Nephron progenitor cell (in vitro differentiated cells): ENCODE results near the gene MORN3.

Experiments
- DNase-seq: peaks from one replicate; pipeline ENCODE4 v3.0.0; 2021
- H3K27ac Mint-ChIP-seq: 2 replicates; pipeline ENCODE4 v1.8.0; 2021; ENCODE audit warnings: mild to moderate bottlenecking, moderate library complexity, mixed read lengths
- H3K27me3 Mint-ChIP-seq: 2 replicates; pipeline ENCODE4 v1.8.0; 2021; ENCODE audit warnings: mild to moderate bottlenecking, low read depth, mixed read lengths; ENCODE audit not compliant: poor library complexity
- H3K36me3 Mint-ChIP-seq: 2 replicates; pipeline ENCODE4 v1.8.0; 2021; ENCODE audit warnings: low read depth, mixed read lengths
- H3K4me1 Mint-ChIP-seq: 2 replicates; pipeline ENCODE4 v1.8.0; 2021; ENCODE audit warnings: mixed read lengths
- H3K4me3 Mint-ChIP-seq: 2 replicates; pipeline ENCODE4 v1.8.0; 2021; ENCODE audit warnings: mild to moderate bottlenecking, moderate library complexity, mixed read lengths
- H3K9me3 Mint-ChIP-seq: 2 replicates; pipeline ENCODE4 v1.8.0; 2021; ENCODE audit warnings: mild to moderate bottlenecking, moderate library complexity, mixed read lengths
- CTCF ChIP-seq: fragments of 200-600 bp; sonication (generic); IDR thresholded peaks from 2 replicates; pipeline ENCODE4 v1.5.0; 2021; ENCODE audit warnings: antibody characterized with exemption

The MORN3 gene

GRCh38 chr12:121657305-121658008 is 12.0 kb downstream of the MORN3 start:
- TF ChIP-seq CTCF, result no peak
- DNase-seq, result no peak
- Mint-ChIP-seq H3K9me3 (no peaks in the 10 kb centered on the region), H3K36me3 (no peaks in the 10 kb centered on the region), H3K27me3 (peaks cover 4% of the 10 kb centered on the region), H3K4me3 (no peak overlapping the region), H3K27ac (peak overlapping the region; percentile 62), H3K4me1 (peaks cover 28% of the 10 kb centered on the region)

- no peak for DNase-seq
- peaks cover 34% of the 10 kb centered on the region for H3K4me1 Mint-ChIP-seq
- H3K4me3 Mint-ChIP-seq, result no peak overlapping the region
- no peaks in the 10 kb centered on the region for H3K9me3 Mint-ChIP-seq
- TF ChIP-seq CTCF, result no peak
- no peaks in the 10 kb centered on the region for H3K27me3 Mint-ChIP-seq
- no peaks in the 10 kb centered on the region for H3K36me3 Mint-ChIP-seq
- no peak overlapping the region for H3K27ac Mint-ChIP-seq
Measured at GRCh38 chr12:121656122-121656521, 13.3 kb downstream of the MORN3 start.

GRCh38 chr12:121653999-121654398 is 15.5 kb downstream of the MORN3 start:
- Mint-ChIP-seq H3K4me1 (peaks cover 44% of the 10 kb centered on the region), H3K4me3 (no peak overlapping the region), H3K27ac (no peak overlapping the region), H3K36me3 (no peaks in the 10 kb centered on the region), H3K27me3 (no peaks in the 10 kb centered on the region), H3K9me3 (no peaks in the 10 kb centered on the region)
- no peak for DNase-seq
- no peak for TF ChIP-seq CTCF

- H3K36me3 Mint-ChIP-seq, result no peaks in the 10 kb centered on the region
- no peaks in the 10 kb centered on the region for H3K9me3 Mint-ChIP-seq
- no peaks in the 10 kb centered on the region for H3K27me3 Mint-ChIP-seq
- peaks cover 41% of the 10 kb centered on the region for H3K4me1 Mint-ChIP-seq
- no peak overlapping the region for H3K27ac Mint-ChIP-seq
- no peak overlapping the region for H3K4me3 Mint-ChIP-seq
- DNase-seq, result no peak
- TF ChIP-seq CTCF, result no peak
Measured at GRCh38 chr12:121652767-121653497, 16.5 kb downstream of the MORN3 start.

GRCh38 chr12:121651320-121651719 is 18.1 kb downstream of the MORN3 start:
- Mint-ChIP-seq H3K36me3 (peaks cover 8% of the 10 kb centered on the region), H3K4me1 (peaks cover 27% of the 10 kb centered on the region), H3K27me3 (no peaks in the 10 kb centered on the region), H3K9me3 (no peaks in the 10 kb centered on the region), H3K27ac (peak overlapping the region; percentile 81), H3K4me3 (no peak overlapping the region)
- TF ChIP-seq CTCF, result no peak
- DNase-seq, result peak; percentile 32
